Hair follicular keratinocyte (primary cell): ENCODE results near the gene MMRN1. TPM values are rescaled to one million over a fixed set of nuclear protein-coding genes. Genes with fewer than 3 reads are reported as not detected.

ENCODE experiments used
- total RNA-seq: library from RNA; depleted of rRNA; stranded (reverse); fragments of >200 nt; gene quantifications from 2 replicates; pipeline ENCODE4 v1.2.3, GENCODE V29; 2015

The MMRN1 gene
- total RNA-seq: not detected in 2 replicates

GRCh38 chr4:89894649-89895550 lies at the start of gene MMRN1:
TSS of gene MMRN1 (plus strand) at chr4:89894854. CDS start at chr4:89894972, 118 bp downstream.

Other genes starting within 250 kb of the MMRN1 start
- gene SNCA, start 57.7 kb upstream of the MMRN1 start, total RNA-seq: 51.6 and 59.9 TPM in 2 replicates
- 0.19 and 0.39 TPM in 2 replicates for gene CCSER1, start 232.5 kb downstream of the MMRN1 start, total RNA-seq